WTC11 (cell line): Measurements from ENCODE around the gene COG3.

Experiments
- ELF4 ChIP-seq: sonication (generic); formaldehyde crosslinking; IDR thresholded peaks from 2 replicates; pipeline ENCODE4 v1.8.1; 2022; ENCODE audit warnings: low read depth, mild to moderate bottlenecking, moderate library complexity, missing genetic modification reagents
- NFE2L1 ChIP-seq: sonication (generic); formaldehyde crosslinking; IDR thresholded peaks from 2 replicates; pipeline ENCODE4 v1.8.1; 2023; ENCODE audit warnings: missing genetic modification reagents
- SP1 ChIP-seq: sonication (generic); formaldehyde crosslinking; conservative IDR thresholded peaks from 2 replicates; pipeline ENCODE4 v1.8.1; 2022; ENCODE audit warnings: missing genetic modification reagents
- TP53 ChIP-seq: sonication (generic); formaldehyde crosslinking; IDR thresholded peaks from 2 replicates; pipeline ENCODE4 v1.8.1; 2023; ENCODE audit warnings: mild to moderate bottlenecking, missing genetic modification reagents
- TF ChIP-seq, protein P1 (sequence below): sonication (generic); formaldehyde crosslinking; IDR thresholded peaks from 2 replicates; pipeline ENCODE4 v1.8.1; 2023; ENCODE audit warnings: mild to moderate bottlenecking, missing genetic modification reagents, moderate library complexity
- TF ChIP-seq, protein P2 (sequence below): fragments of 200-600 bp; IDR thresholded peaks from 2 replicates; pipeline ENCODE4 v1.8.0; 2022; ENCODE audit warnings: antibody characterized with exemption
- TF ChIP-seq, protein P3 (sequence below): sonication (generic); formaldehyde crosslinking; IDR thresholded peaks from 2 replicates; pipeline ENCODE4 v1.8.0; 2022; ENCODE audit warnings: mild to moderate bottlenecking, missing genetic modification reagents
- TF ChIP-seq, protein P4 (sequence below): sonication (generic); formaldehyde crosslinking; IDR thresholded peaks from 2 replicates; pipeline ENCODE4 v1.8.0; 2022; ENCODE audit warnings: mild to moderate bottlenecking, missing genetic modification reagents
- TF ChIP-seq, protein P5 (sequence below): sonication (generic); formaldehyde crosslinking; IDR thresholded peaks from 2 replicates; pipeline ENCODE4 v1.8.1; 2023; ENCODE audit warnings: mild to moderate bottlenecking, moderate library complexity, missing genetic modification reagents
- TF ChIP-seq, protein P6 (sequence below): sonication (generic); formaldehyde crosslinking; IDR thresholded peaks from 2 replicates; pipeline ENCODE4 v1.8.1; 2023; ENCODE audit warnings: mild to moderate bottlenecking, missing genetic modification reagents
- TF ChIP-seq, protein P7 (sequence below): sonication (generic); formaldehyde crosslinking; IDR thresholded peaks from 2 replicates; pipeline ENCODE4 v1.8.0; 2022; ENCODE audit warnings: mild to moderate bottlenecking, missing genetic modification reagents
- TF ChIP-seq, protein P8 (sequence below): sonication (generic); formaldehyde crosslinking; conservative IDR thresholded peaks from 2 replicates; pipeline ENCODE4 v1.8.1; 2022; ENCODE audit warnings: mild to moderate bottlenecking, missing genetic modification reagents
- TF ChIP-seq, protein P9 (sequence below): sonication (generic); formaldehyde crosslinking; IDR thresholded peaks from 2 replicates; pipeline ENCODE4 v1.8.0; 2023; ENCODE audit warnings: missing genetic modification reagents
- TF ChIP-seq, protein P10 (sequence below): sonication (generic); formaldehyde crosslinking; IDR thresholded peaks from 2 replicates; pipeline ENCODE4 v1.8.1; 2022; ENCODE audit warnings: low read depth, mild to moderate bottlenecking, moderate library complexity, missing genetic modification reagents, borderline replicate concordance

DNA sequence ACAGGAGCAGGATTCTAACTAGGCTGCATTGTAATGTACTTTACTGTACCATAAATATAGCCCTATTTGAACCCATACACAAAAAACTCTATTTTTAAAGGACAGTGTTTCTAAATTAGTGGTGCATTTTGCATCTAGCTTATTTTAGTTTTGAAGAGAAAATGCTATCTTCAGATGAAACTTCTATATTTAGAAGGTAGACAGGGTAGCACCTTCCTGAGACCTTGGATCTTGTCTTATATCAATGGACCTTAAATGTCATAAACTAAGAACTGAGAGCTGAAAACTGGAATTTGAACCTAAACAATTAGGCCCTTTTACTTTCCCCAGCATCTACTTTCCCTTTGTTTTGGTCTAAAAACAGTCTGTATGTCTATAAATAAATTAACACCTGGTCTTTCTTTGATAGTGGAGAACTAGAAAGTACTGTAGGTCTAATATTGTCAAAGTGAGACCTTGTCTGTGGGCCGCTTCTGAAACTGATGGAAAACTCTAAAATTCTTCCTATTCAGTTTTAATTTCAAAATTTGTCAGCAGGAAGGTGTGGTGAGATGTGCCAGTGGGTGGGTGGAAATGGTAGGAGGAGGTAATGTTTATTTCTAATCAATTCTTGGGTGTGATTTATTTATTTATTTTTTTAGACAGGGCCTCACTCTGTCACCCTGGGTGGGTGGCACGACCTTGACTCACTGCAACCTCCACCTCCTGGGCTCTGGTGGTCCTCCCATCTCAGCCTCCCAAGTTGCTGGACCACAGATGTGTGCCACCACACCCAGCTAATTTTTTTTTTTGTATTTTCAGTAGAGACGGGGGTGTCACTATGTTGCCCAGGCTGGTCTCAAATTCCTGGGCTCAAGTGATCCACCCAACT is 10.1 kb downstream of the COG3 start:
- TF ChIP-seq, protein P1, sequence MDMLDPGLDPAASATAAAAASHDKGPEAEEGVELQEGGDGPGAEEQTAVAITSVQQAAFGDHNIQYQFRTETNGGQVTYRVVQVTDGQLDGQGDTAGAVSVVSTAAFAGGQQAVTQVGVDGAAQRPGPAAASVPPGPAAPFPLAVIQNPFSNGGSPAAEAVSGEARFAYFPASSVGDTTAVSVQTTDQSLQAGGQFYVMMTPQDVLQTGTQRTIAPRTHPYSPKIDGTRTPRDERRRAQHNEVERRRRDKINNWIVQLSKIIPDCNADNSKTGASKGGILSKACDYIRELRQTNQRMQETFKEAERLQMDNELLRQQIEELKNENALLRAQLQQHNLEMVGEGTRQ (CRISPR knock-in tag) = no peak
- TF ChIP-seq, protein P2, sequence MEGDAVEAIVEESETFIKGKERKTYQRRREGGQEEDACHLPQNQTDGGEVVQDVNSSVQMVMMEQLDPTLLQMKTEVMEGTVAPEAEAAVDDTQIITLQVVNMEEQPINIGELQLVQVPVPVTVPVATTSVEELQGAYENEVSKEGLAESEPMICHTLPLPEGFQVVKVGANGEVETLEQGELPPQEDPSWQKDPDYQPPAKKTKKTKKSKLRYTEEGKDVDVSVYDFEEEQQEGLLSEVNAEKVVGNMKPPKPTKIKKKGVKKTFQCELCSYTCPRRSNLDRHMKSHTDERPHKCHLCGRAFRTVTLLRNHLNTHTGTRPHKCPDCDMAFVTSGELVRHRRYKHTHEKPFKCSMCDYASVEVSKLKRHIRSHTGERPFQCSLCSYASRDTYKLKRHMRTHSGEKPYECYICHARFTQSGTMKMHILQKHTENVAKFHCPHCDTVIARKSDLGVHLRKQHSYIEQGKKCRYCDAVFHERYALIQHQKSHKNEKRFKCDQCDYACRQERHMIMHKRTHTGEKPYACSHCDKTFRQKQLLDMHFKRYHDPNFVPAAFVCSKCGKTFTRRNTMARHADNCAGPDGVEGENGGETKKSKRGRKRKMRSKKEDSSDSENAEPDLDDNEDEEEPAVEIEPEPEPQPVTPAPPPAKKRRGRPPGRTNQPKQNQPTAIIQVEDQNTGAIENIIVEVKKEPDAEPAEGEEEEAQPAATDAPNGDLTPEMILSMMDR = no peak
- TF ChIP-seq, protein P3, sequence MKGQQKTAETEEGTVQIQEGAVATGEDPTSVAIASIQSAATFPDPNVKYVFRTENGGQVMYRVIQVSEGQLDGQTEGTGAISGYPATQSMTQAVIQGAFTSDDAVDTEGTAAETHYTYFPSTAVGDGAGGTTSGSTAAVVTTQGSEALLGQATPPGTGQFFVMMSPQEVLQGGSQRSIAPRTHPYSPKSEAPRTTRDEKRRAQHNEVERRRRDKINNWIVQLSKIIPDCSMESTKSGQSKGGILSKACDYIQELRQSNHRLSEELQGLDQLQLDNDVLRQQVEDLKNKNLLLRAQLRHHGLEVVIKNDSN (CRISPR knock-in tag) = no peak
- no peak for TF ChIP-seq TP53 (CRISPR knock-in tag)
- no peak for TF ChIP-seq SP1
- no peak for TF ChIP-seq ELF4 (CRISPR knock-in tag)
- TF ChIP-seq, protein P4, sequence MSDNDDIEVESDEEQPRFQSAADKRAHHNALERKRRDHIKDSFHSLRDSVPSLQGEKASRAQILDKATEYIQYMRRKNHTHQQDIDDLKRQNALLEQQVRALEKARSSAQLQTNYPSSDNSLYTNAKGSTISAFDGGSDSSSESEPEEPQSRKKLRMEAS (CRISPR knock-in tag) = no peak
- TF ChIP-seq, protein P5, sequence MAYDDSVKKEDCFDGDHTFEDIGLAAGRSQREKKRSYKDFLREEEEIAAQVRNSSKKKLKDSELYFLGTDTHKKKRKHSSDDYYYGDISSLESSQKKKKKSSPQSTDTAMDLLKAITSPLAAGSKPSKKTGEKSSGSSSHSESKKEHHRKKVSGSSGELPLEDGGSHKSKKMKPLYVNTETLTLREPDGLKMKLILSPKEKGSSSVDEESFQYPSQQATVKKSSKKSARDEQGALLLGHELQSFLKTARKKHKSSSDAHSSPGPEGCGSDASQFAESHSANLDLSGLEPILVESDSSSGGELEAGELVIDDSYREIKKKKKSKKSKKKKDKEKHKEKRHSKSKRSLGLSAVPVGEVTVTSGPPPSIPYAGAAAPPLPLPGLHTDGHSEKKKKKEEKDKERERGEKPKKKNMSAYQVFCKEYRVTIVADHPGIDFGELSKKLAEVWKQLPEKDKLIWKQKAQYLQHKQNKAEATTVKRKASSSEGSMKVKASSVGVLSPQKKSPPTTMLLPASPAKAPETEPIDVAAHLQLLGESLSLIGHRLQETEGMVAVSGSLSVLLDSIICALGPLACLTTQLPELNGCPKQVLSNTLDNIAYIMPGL = no peak
- TF ChIP-seq, protein P6, sequence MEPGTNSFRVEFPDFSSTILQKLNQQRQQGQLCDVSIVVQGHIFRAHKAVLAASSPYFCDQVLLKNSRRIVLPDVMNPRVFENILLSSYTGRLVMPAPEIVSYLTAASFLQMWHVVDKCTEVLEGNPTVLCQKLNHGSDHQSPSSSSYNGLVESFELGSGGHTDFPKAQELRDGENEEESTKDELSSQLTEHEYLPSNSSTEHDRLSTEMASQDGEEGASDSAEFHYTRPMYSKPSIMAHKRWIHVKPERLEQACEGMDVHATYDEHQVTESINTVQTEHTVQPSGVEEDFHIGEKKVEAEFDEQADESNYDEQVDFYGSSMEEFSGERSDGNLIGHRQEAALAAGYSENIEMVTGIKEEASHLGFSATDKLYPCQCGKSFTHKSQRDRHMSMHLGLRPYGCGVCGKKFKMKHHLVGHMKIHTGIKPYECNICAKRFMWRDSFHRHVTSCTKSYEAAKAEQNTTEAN (CRISPR knock-in tag) = no peak
- TF ChIP-seq, protein P7, sequence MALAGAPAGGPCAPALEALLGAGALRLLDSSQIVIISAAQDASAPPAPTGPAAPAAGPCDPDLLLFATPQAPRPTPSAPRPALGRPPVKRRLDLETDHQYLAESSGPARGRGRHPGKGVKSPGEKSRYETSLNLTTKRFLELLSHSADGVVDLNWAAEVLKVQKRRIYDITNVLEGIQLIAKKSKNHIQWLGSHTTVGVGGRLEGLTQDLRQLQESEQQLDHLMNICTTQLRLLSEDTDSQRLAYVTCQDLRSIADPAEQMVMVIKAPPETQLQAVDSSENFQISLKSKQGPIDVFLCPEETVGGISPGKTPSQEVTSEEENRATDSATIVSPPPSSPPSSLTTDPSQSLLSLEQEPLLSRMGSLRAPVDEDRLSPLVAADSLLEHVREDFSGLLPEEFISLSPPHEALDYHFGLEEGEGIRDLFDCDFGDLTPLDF (CRISPR knock-in tag) = no peak
- TF ChIP-seq, protein P8, sequence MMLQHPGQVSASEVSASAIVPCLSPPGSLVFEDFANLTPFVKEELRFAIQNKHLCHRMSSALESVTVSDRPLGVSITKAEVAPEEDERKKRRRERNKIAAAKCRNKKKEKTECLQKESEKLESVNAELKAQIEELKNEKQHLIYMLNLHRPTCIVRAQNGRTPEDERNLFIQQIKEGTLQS (CRISPR knock-in tag) = no peak
- TF ChIP-seq, protein P9, sequence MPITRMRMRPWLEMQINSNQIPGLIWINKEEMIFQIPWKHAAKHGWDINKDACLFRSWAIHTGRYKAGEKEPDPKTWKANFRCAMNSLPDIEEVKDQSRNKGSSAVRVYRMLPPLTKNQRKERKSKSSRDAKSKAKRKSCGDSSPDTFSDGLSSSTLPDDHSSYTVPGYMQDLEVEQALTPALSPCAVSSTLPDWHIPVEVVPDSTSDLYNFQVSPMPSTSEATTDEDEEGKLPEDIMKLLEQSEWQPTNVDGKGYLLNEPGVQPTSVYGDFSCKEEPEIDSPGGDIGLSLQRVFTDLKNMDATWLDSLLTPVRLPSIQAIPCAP (CRISPR knock-in tag) = no peak
- TF ChIP-seq, protein P10, sequence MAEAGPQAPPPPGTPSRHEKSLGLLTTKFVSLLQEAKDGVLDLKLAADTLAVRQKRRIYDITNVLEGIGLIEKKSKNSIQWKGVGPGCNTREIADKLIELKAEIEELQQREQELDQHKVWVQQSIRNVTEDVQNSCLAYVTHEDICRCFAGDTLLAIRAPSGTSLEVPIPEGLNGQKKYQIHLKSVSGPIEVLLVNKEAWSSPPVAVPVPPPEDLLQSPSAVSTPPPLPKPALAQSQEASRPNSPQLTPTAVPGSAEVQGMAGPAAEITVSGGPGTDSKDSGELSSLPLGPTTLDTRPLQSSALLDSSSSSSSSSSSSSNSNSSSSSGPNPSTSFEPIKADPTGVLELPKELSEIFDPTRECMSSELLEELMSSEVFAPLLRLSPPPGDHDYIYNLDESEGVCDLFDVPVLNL (CRISPR knock-in tag) = no peak
- no peak for TF ChIP-seq NFE2L1 (CRISPR knock-in tag)
